Ascending aorta (tissue), 2 donors: ENCODE results near the gene BIRC2. TPM values are rescaled to one million over a fixed set of nuclear protein-coding genes. Genes with fewer than 3 reads are reported as not detected.

Source experiments
- DNase-seq, 2 donors: peaks; one replicate each; pipeline ENCODE4 v3.0.0-alpha.2; 2019; ENCODE audit warnings: low spot score in 2 of 2
- H3K27ac ChIP-seq, 2 donors: fragments of 200-600 bp; sonication (generic); one replicate each; pipeline ENCODE4 v1.5.1; 2016 to 2017; ENCODE audit warnings: mild to moderate bottlenecking in 1 of 2
- H3K27me3 ChIP-seq: fragments of 200-600 bp; sonication (generic); one replicate; pipeline ENCODE4 v1.5.1; 2017
- H3K36me3 ChIP-seq, 2 donors: fragments of 200-600 bp; sonication (generic); one replicate each; pipeline ENCODE4 v1.5.1; 2016
- H3K4me1 ChIP-seq, 2 donors: fragments of 200-600 bp; sonication (generic); one replicate each; pipeline ENCODE4 v1.5.1; 2016 to 2017; ENCODE audit warnings: mild to moderate bottlenecking in 1 of 2
- H3K4me3 ChIP-seq, 2 donors: fragments of 200-600 bp; sonication (generic); one replicate each; pipeline ENCODE4 v1.5.1; 2016 to 2017; ENCODE audit warnings: mild to moderate bottlenecking in 1 of 2
- H3K9me3 ChIP-seq, 2 donors: fragments of 200-600 bp; sonication (generic); one replicate each; pipeline ENCODE4 v1.5.1; 2016
- CTCF ChIP-seq, 3 experiments: fragments of 200-600 bp in 2 of 3; fragments of 450-650 bp in 1 of 3; sonication (generic) in 2 of 3; IDR thresholded peaks; one replicate each; pipeline ENCODE4 v1.5.1; 2016 to 2019; ENCODE audit warnings: antibody characterized with exemption in 3 of 3, mild to moderate bottlenecking in 1 of 3, moderate library complexity in 1 of 3
- intact Hi-C: fragments of 100-400 bp; cut with DNase I; formaldehyde crosslinking; loops from one replicate; pipeline ENCODE4 v1.15.1; 2023
- total RNA-seq: library from RNA; depleted of rRNA; stranded (reverse); fragments of >200 nt; gene quantifications from one replicate; pipeline ENCODE4 v1.1.0, GENCODE V29; 2016

The BIRC2 gene
- total RNA-seq, 1 donor from 2014 or later = 27.7 TPM

GRCh38 chr11:102382384-102382783 lies 35.4 kb downstream of the BIRC2 start:
- DNase-seq = no peak
- no peaks in the 10 kb centered on the region for H3K4me1 ChIP-seq
- no peak overlapping the region for H3K4me3 ChIP-seq
- intact Hi-C loops = no loop called here
- H3K36me3 ChIP-seq = peaks cover 39 to 65% of the 10 kb centered on the region in 2 donors
- H3K27ac ChIP-seq = no peak overlapping the region
- H3K9me3 ChIP-seq = no peaks in the 10 kb centered on the region
- no peak for TF ChIP-seq CTCF (IDR thresholded peaks at IDR 0.05)
- H3K27me3 ChIP-seq = no peaks in the 10 kb centered on the region

- intact Hi-C loops = no loop called here
- Histone ChIP-seq H3K4me1 (no peaks in the 10 kb centered on the region), H3K9me3 (no peaks in the 10 kb centered on the region), H3K36me3 (peaks cover 36 to 64% of the 10 kb centered on the region in 2 donors), H3K27me3 (no peaks in the 10 kb centered on the region), H3K4me3 (no peak overlapping the region), H3K27ac (no peak overlapping the region)
- no peak for DNase-seq
- no peak for TF ChIP-seq CTCF (IDR thresholded peaks at IDR 0.05)
These were observed 36.8 kb downstream of the BIRC2 start for GRCh38 chr11:102383839-102384238.

- Histone ChIP-seq H3K27me3 (no peaks in the 10 kb centered on the region), H3K9me3 (no peaks in the 10 kb centered on the region), H3K36me3 (peaks cover 33 to 57% of the 10 kb centered on the region in 2 donors), H3K4me3 (no peak overlapping the region), H3K4me1 (no peaks in the 10 kb centered on the region), H3K27ac (no peak overlapping the region)
- intact Hi-C loops = no loop called here
- no peak for DNase-seq
- TF ChIP-seq CTCF (IDR thresholded peaks at IDR 0.05) = no peak
These were observed 37.5 kb downstream of the BIRC2 start for GRCh38 chr11:102384419-102385079.

DNA sequence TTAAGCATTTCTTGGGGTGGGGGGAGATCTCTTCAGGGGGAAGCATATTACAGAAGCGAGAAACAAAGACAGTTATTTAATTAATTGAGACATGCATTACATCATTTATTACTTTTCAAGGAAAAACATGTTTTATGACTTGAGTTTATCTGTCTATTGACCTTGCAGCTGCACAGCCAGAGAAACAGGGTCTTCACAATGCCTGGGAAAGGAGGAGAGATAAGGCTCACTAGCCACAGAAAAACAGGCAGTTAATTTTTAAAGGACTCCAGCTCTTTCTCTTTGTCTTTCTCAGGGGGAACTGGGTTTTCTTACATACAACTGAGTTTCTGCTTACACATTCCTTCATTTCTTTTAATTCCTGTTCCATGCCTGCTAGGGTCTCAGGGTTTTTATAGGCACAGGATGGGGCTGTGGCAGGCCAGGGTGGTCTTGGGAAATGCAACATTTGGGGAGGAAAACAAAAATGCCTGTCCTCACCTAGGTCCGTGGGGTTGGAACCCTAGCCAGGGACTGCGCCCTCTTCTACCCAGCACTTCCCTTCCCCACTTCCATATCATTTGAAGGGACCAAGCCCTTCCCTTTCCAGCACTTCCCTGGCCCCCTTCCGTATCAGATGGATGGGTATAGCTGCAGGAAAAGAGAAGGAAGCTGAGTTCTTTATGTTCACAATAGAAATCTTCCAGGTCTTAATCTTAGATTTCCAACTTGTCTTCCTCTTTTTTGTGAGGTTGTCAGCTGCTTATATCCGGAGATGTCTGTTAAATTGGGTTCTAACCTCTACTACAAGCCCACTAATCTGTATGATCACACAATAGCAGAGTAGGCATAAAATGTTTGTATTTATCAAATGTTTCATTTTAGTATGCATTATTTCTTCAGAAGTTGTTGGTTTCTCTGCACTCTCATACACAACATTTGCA lies 38.3 kb downstream of the BIRC2 start:
- Histone ChIP-seq H3K36me3 (peaks cover 26 to 49% of the 10 kb centered on the region in 2 donors), H3K9me3 (no peaks in the 10 kb centered on the region), H3K27me3 (no peaks in the 10 kb centered on the region), H3K4me3 (no peak overlapping the region), H3K4me1 (no peaks in the 10 kb centered on the region), H3K27ac (no peak overlapping the region)
- no peak for TF ChIP-seq CTCF (IDR thresholded peaks at IDR 0.05)
- intact Hi-C loops = no loop called here
- no peak for DNase-seq

DNA sequence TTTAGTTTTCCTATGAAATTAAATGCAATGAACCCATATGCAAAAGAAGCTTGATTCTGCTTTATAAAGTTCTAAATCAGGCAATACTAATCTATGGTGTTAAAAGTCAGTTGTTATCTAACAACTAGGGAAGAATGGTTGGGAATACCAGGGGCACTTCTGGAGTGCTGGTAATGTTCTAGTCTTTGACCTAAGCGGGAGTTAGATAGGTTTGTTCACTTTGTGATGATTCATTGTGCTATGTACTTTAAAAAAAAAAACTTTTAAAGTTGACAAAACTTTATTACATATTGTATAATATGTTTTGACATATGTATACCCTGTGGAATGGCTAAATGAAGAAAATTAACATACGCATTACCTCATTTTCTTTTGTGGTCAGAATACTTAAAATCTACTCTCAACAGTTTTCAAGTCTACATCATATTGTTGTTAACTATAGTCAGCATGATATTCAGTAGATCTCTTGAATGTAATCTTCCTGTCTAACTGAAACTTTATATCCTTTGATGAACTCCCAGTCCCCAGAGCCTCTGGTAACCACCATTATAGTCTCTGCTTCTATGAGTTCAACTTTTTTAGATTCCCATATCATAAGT lies 39.2 kb downstream of the BIRC2 start:
- no peak for TF ChIP-seq CTCF (IDR thresholded peaks at IDR 0.05)
- DNase-seq = no peak
- H3K27ac ChIP-seq = no peak overlapping the region
- intact Hi-C loops = no loop called here
- peaks cover 23 to 44% of the 10 kb centered on the region in 2 donors for H3K36me3 ChIP-seq
- H3K4me1 ChIP-seq = no peaks in the 10 kb centered on the region
- no peak overlapping the region for H3K4me3 ChIP-seq
- H3K27me3 ChIP-seq = no peaks in the 10 kb centered on the region
- H3K9me3 ChIP-seq = no peaks in the 10 kb centered on the region
